Heart right ventricle (tissue), 16 donors: ENCODE measurements around the gene COLGALT1. TPM values are rescaled to one million over a fixed set of nuclear protein-coding genes. Genes with fewer than 3 reads are reported as not detected.

Experiments
- ATAC-seq, 8 donors: fragments of 200-7000 bp; cut with Tn5 transposase; one replicate each; pipeline ENCODE4 v1.9.1; 2020; ENCODE audit warnings: mild to moderate bottlenecking in 8 of 8, moderate library complexity in 8 of 8, moderate number of reproducible peaks in 1 of 8
- DNase-seq, 2 donors: peaks; one replicate each; pipeline ENCODE4 v3.0.0-alpha.2; 2020
- H3K27ac ChIP-seq, 10 donors: fragments of 200-600 bp; sonication (generic) in 2 of 10; one replicate each; pipeline versions ENCODE4 v1.5.0 to v1.8.0; 2020 to 2022; ENCODE audit warnings: mild to moderate bottlenecking in 3 of 10
- H3K27me3 ChIP-seq, 7 donors: fragments of 200-600 bp; one replicate each; pipeline ENCODE4 v1.8.0; 2021 to 2022; ENCODE audit warnings: mild to moderate bottlenecking in 2 of 7
- H3K36me3 ChIP-seq, 9 donors: fragments of 200-600 bp; sonication (generic) in 1 of 9; one replicate each; pipeline versions ENCODE4 v1.5.0 to v1.8.0; 2020 to 2022; ENCODE audit warnings: mild to moderate bottlenecking in 2 of 9
- H3K4me1 ChIP-seq, 9 donors: fragments of 200-600 bp; sonication (generic) in 1 of 9; one replicate each; pipeline versions ENCODE4 v1.5.0 to v1.8.0; 2020 to 2022; ENCODE audit warnings: mild to moderate bottlenecking in 4 of 9
- H3K4me3 ChIP-seq, 10 donors: fragments of 200-600 bp; sonication (generic) in 2 of 10; one replicate each; pipeline versions ENCODE4 v1.5.0 to v1.8.0; 2020 to 2022; ENCODE audit warnings: mild to moderate bottlenecking in 7 of 10, moderate library complexity in 2 of 10
- H3K9me3 ChIP-seq, 11 donors: fragments of 200-600 bp in 10 of 11; sonication (generic) in 2 of 11; one replicate each; pipeline versions ENCODE4 v1.5.0 to v1.8.0; 2013 to 2022; ENCODE audit warnings: mild to moderate bottlenecking in 2 of 11, control low read depth in 1 of 11, moderate library complexity in 1 of 11
- CTCF ChIP-seq, 9 donors: fragments of 200-600 bp; sonication (generic) in 2 of 9; IDR thresholded peaks; one replicate each; pipeline versions ENCODE4 v1.5.0 to v1.8.0; 2021 to 2022; ENCODE audit warnings: antibody characterized with exemption in 9 of 9, mild to moderate bottlenecking in 5 of 9, moderate library complexity in 1 of 9
- WGBS, 2 donors: extraction: QIAGEN DNeasy Blood & Tissue Kit; methylation state at CpG; one replicate each; pipeline ENCODE4 v1.1.7; 2013; ENCODE audit warnings: inconsistent platforms in 1 of 2; 5-methylcytosine and 5-hydroxymethylcytosine counted together
- intact Hi-C, 10 donors: fragments of 100-400 bp; cut with DNase I; formaldehyde crosslinking; loops; one replicate each; pipeline versions ENCODE4 v1.11.1 to v1.14.2; 2022
- polyA plus RNA-seq, 2 donors: library from polyadenylated mRNA; stranded (reverse); fragments of 200-250 nt; gene quantifications; one replicate each; pipeline ENCODE4 v1.2.3, GENCODE V29; 2013
- total RNA-seq, 10 donors: library from RNA; stranded (reverse); fragmentation: NEBNext Ultra II Directional in 3 of 10; extraction: Animal tissue kit (Norgen Biotek cat#: 25700) in 3 of 10; gene quantifications; one replicate each; pipeline versions ENCODE4 v1.2.1 to v1.2.4, GENCODE V29; 2021 to 2023
- donor health status: Arrhythmogenic right ventricular cardiomyopathy.
- donor health status: ischemic (EF 13 %, LVEDD 7.1; RV severe dilation, severe dysfunction).
- donor health status: healthy with polysubstance abuse.
- donor health status: DM: no; HTN: yes; CAD: no.
- donor health status: DM: no; HTN: no; CAD: no.
- donor health status: ischemic (EF 25% LVEDD 6.9; RV normal size, moderate dysfunction).
- donor health status: ischemic (EF 25% LVEDD 5.7; RV mildly dilated, moderate dysfunction).
- donor health status: healthy.
- donor health status: DM: yes; HTN: yes; CAD: no.
- donor health status: Ischemic cardiomyopathy.
- donor health status: ischemic (EF 35%, LVEDD 5.7; RV mildly dilated, moderate dysfunction).
- donor health status: nonischemic (EF 11% LVEDD 7.7; RV severe dilation, severe dysfunction).
- donor health status: DM: yes; HTN: yes; CAD: no.
- donor health status: PGD.
- donor health status: ischemic (EF 29% LVEDD 5.4; RV normal size, mild dysfunction).
- donor health status: nonischemic (EF 23%, LVEDD 6.1; RV moderate dilation, normal function).

Gene COLGALT1
- total and polyA plus RNA-seq, 12 donors: 19.7 to 73.8 (median 29.3) TPM

DNA sequence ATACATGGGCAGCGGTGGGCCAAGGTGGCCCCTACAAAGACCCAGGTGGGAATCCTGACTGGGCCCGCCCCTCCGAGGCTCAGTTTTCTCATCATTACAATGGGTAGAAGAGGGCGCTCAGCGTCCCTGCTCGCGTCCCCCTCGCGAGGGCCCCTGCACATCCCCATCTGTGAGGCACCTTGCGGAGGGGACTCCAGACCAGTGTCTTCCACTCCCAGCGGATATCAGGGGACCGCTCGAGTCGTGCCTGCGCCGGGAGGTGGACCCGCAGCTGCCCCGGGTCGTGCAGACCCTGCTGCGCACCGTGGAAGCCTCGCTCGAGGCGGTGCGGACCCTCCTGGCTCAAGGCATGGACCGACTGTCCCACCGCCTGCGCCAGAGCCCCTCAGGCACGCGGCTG, 15.3 kb upstream of the COLGALT1 start:
- no peak for TF ChIP-seq CTCF (IDR thresholded peaks at IDR 0.05)
- Histone ChIP-seq H3K4me1 (peaks cover 7 to 14% (median 10%) of the 10 kb centered on the region in 9 donors), H3K27me3 (peaks cover 0 to 10% (median 0%) of the 10 kb centered on the region in 7 donors), H3K36me3 (no peaks in the 10 kb centered on the region), H3K27ac (peak overlapping the region in 1 of 10 donors; percentile 18), H3K9me3 (peaks cover 0 to 11% (median 0%) of the 10 kb centered on the region in 11 donors), H3K4me3 (no peak overlapping the region)
- ATAC-seq (peak in 2 of 8 donors; percentile 4 to 16), DNase-seq (no peak)
- intact Hi-C loops: no loop called here
- WGBS, 2 donors: 66 to 74% methylated on average over 30 of the region's 30 CpGs

- WGBS, 2 donors: 77 to 81% methylated on average over 4 of the region's 4 CpGs
- TF ChIP-seq CTCF (IDR thresholded peaks at IDR 0.05): no peak
Observed at GRCh38 chr19:17541184-17541759, 14.2 kb upstream of the COLGALT1 start.

DNA sequence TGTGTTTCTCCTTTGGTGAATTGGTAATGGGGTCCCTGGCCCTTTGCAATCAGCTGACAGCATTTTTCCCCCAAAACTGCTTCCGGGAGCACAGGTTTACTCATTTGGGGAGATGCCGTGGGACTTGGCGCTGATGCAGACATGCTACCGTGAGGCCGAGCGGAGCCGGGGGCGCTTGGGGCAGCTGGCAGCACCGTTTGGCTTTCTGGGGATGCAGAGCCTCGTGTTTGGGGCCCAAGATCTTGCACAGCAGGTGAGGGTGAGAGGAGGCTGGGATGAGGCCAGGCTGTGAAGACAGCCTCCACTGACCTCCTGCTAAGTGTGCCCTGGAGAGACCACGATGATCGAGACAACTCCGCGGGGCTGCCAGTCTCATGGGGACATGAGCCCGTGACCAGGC, 13.4 kb upstream of the COLGALT1 start:
- WGBS, 2 donors: 76 to 78% methylated on average over 15 of the region's 15 CpGs
- no peak overlapping the region for H3K27ac ChIP-seq
- no peak overlapping the region for H3K4me3 ChIP-seq
- ATAC-seq (no peak), DNase-seq (no peak)
- intact Hi-C loops: no loop called here
- peaks cover 0 to 11% (median 0%) of the 10 kb centered on the region in 11 donors for H3K9me3 ChIP-seq
- H3K27me3 ChIP-seq: peaks cover 0 to 10% (median 0%) of the 10 kb centered on the region in 7 donors
- H3K36me3 ChIP-seq: no peaks in the 10 kb centered on the region
- TF ChIP-seq CTCF (IDR thresholded peaks at IDR 0.05): no peak
- peaks cover 7 to 14% (median 10%) of the 10 kb centered on the region in 9 donors for H3K4me1 ChIP-seq

More at GRCh38 chr19:17541184-17541759, 14.2 kb upstream of the COLGALT1 start:
- Histone ChIP-seq H3K4me1 (peaks cover 7 to 14% (median 10%) of the 10 kb centered on the region in 9 donors), H3K27ac (no peak overlapping the region), H3K36me3 (no peaks in the 10 kb centered on the region), H3K4me3 (no peak overlapping the region), H3K27me3 (peaks cover 0 to 10% (median 0%) of the 10 kb centered on the region in 7 donors), H3K9me3 (peaks cover 0 to 11% (median 0%) of the 10 kb centered on the region in 11 donors)
- DNase-seq: no peak
- intact Hi-C loops: no loop called here
- no peak for ATAC-seq

DNA sequence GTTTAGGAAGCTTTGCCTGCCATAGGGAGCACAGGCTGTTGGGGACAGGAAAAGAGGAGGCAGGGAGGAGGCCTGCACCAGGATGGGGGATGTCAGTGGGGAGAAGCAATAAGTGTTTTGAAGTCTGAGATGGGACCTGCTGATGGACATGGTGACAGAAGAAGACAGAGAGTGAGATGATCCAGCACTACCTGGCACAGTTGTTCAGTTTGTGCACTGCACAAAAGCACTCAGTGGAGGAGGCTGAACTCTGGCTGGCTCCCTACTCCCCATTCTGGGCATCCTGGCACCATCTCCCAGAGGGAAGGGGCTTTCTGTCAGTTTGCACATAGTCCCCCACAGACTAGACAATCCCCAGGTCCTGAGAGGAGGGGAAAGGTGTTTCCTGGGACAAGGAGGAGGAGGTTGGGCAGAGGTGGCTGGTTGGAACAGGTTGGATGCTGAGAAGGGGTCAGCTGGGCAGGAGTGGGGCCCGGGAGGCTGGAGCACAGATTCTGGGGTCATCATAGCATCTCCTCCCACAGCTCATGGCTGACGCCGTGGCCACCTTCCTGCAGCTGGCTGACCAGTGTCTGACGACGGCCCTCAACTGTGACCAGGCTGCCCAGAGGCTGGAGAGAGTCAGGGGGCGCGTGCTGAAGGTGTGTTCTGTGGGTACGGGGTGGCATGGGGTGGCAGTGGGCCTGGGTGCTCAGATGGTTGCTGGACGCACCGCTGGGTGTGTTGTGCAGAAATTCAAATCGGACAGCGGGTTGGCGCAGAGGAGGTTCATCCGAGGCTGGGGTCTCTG, 12.5 kb upstream of the COLGALT1 start:
- 82 to 83% methylated on average over 14 of the region's 14 CpGs for WGBS, 2 donors

More for the DNA sequence above, 12.5 kb upstream of the COLGALT1 start:
- no peak overlapping the region for H3K27ac ChIP-seq
- H3K27me3 ChIP-seq: peaks cover 0 to under 1% (median 0%) of the 10 kb centered on the region in 7 donors
- no peaks in the 10 kb centered on the region for H3K36me3 ChIP-seq
- intact Hi-C loops: no loop called here
- DNase-seq (no peak), ATAC-seq (no peak)
- H3K9me3 ChIP-seq: peaks cover 0 to 11% (median 0%) of the 10 kb centered on the region in 11 donors
- no peak overlapping the region for H3K4me3 ChIP-seq
- TF ChIP-seq CTCF (IDR thresholded peaks at IDR 0.05): no peak
- H3K4me1 ChIP-seq: peaks cover 7 to 14% (median 10%) of the 10 kb centered on the region in 9 donors
